ENCODE results near the gene SLC35E4. TPM values are rescaled to one million over a fixed set of nuclear protein-coding genes. Genes with fewer than 3 reads are reported as not detected.
"Not testable (repeated sequence)": the region's sequence is repeated elsewhere in the genome, so short reads cannot be mapped to it uniquely, and the experiment has no call there.

SLC35E4 gene, protein sequence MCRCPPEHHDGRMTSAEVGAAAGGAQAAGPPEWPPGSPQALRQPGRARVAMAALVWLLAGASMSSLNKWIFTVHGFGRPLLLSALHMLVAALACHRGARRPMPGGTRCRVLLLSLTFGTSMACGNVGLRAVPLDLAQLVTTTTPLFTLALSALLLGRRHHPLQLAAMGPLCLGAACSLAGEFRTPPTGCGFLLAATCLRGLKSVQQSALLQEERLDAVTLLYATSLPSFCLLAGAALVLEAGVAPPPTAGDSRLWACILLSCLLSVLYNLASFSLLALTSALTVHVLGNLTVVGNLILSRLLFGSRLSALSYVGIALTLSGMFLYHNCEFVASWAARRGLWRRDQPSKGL
- 4.1 to 4.3 TPM (median 4.1 TPM) in 3 replicates for total RNA-seq

DNA sequence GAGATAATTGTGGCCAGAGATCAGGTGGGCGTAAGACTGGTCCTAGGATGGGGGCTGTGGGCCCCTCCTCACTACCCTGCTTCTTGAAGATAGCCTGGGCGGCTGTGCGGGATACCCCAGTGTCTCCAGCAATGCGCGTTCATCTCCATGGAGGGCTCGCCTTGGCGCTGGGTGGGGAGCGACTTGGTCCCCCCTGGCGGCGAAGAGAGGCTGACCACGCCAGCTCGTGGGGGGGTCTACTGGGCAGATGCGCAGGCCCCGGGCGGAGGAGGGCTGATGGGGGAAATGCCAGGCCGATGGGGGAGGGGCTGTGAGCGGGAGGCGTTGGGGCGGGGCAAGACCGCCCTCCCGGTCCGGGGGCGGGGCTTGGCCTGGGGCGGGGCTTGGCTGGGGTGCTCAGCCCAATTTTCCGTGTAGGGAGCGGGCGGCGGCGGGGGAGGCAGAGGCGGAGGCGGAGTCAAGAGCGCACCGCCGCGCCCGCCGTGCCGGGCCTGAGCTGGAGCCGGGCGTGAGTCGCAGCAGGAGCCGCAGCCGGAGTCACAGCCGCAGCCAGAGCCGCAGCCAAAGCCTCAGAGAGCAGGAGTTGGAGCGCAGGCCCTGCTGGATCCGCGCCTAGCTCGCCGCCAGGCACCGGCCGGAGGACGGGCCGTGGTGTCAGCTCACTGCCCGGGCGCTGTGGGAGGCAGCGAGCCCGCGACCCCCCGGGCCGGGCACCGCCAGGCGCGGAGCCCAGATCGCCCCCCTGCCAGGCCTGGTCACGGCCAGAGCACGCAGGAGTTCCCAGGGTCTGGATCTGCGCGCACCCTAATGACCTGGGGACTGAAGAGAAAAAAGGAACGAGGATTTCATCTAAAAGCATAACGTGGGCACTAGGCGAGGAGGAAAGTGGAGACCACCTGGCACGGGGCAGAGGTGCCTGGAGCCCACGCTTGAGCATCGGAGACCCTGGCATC, at the start of gene SLC35E4:
SLC35E4 (plus strand) TSS at position 509 of the 953 bp plus-strand sequence. CDS start 670 bp downstream, outside the sequence.
- Mint-ChIP-seq H3K4me3 (peak within 1 kb of the TSS; percentile 74), H3K27me3 (ENCODE audit: low read depth) (no peaks in the 10 kb centered on the region), H3K27ac (peak within 1 kb of the TSS; percentile 89), H3K36me3 (peaks cover 2% of the 10 kb centered on the region), H3K4me1 (peaks cover 8% of the 10 kb centered on the region), H3K9me3 (no peaks in the 10 kb centered on the region)
- TF ChIP-seq, protein P1, sequence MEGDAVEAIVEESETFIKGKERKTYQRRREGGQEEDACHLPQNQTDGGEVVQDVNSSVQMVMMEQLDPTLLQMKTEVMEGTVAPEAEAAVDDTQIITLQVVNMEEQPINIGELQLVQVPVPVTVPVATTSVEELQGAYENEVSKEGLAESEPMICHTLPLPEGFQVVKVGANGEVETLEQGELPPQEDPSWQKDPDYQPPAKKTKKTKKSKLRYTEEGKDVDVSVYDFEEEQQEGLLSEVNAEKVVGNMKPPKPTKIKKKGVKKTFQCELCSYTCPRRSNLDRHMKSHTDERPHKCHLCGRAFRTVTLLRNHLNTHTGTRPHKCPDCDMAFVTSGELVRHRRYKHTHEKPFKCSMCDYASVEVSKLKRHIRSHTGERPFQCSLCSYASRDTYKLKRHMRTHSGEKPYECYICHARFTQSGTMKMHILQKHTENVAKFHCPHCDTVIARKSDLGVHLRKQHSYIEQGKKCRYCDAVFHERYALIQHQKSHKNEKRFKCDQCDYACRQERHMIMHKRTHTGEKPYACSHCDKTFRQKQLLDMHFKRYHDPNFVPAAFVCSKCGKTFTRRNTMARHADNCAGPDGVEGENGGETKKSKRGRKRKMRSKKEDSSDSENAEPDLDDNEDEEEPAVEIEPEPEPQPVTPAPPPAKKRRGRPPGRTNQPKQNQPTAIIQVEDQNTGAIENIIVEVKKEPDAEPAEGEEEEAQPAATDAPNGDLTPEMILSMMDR (IDR thresholded peaks at IDR 0.05; ENCODE audit: unreplicated experiment): no peak
- DNase-seq (ENCODE audit: low spot score in 2 of 2, unreplicated experiment in 2 of 2): peak; percentile 85 to 93

DNA sequence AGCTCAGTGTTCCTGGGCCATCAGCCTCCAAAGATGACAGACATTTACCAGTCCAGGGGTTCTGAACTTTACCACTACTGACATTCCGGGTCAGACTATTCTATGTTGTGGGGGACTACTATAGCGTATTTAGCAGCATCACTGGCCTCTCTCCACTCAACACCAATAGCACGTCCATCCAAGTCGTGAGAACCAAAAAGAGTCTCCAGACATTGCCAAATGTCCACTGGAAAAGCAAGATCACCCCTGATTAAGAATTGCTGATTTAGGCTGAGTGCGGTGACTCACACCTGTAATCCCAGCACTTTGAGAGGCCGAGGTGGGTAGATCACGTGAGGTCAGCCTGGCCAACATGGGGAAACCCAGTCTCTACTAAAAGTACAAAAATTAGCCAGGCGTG, 49.2 kb upstream of the SLC35E4 start:
- H3K27ac Mint-ChIP-seq: no peak overlapping the region
- H3K36me3 Mint-ChIP-seq: peaks cover 18% of the 10 kb centered on the region
- DNase-seq (ENCODE audit: low spot score in 2 of 2, unreplicated experiment in 2 of 2): no peak
- H3K4me3 Mint-ChIP-seq: no peak overlapping the region
- no peaks in the 10 kb centered on the region for H3K27me3 Mint-ChIP-seq (ENCODE audit: low read depth)
- TF ChIP-seq, protein P1 (IDR thresholded peaks at IDR 0.05; ENCODE audit: unreplicated experiment): no peak
- H3K4me1 Mint-ChIP-seq: peaks cover 2% of the 10 kb centered on the region
- no peaks in the 10 kb centered on the region for H3K9me3 Mint-ChIP-seq

DNA sequence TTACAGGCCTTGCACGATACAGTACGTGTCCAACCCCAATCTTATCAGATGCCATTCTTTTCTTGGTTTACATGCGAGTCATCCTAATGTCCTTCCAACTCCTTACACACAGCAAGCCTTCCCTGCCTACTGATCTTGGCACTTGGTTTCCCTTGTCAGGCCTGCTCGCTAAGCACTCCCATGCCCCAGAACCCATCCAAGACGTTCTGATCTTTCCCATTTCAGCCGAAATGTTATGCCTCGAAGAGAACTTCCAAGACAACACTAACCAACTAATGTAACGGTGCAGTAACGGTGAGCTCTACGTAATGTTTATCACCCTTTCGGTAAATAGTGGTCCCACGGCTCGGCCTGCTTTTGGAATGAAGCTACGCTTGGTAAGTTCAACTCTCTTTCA, 44.4 kb upstream of the SLC35E4 start:
- no peaks in the 10 kb centered on the region for H3K9me3 Mint-ChIP-seq
- peaks cover 2% of the 10 kb centered on the region for H3K4me1 Mint-ChIP-seq
- H3K27ac Mint-ChIP-seq: no peak overlapping the region
- no peak for DNase-seq (ENCODE audit: low spot score in 2 of 2, unreplicated experiment in 2 of 2)
- TF ChIP-seq, protein P1 (IDR thresholded peaks at IDR 0.05; ENCODE audit: unreplicated experiment): no peak
- peaks cover 10% of the 10 kb centered on the region for H3K36me3 Mint-ChIP-seq
- H3K4me3 Mint-ChIP-seq: no peak overlapping the region
- H3K27me3 Mint-ChIP-seq (ENCODE audit: low read depth): peaks cover 22% of the 10 kb centered on the region

DNA sequence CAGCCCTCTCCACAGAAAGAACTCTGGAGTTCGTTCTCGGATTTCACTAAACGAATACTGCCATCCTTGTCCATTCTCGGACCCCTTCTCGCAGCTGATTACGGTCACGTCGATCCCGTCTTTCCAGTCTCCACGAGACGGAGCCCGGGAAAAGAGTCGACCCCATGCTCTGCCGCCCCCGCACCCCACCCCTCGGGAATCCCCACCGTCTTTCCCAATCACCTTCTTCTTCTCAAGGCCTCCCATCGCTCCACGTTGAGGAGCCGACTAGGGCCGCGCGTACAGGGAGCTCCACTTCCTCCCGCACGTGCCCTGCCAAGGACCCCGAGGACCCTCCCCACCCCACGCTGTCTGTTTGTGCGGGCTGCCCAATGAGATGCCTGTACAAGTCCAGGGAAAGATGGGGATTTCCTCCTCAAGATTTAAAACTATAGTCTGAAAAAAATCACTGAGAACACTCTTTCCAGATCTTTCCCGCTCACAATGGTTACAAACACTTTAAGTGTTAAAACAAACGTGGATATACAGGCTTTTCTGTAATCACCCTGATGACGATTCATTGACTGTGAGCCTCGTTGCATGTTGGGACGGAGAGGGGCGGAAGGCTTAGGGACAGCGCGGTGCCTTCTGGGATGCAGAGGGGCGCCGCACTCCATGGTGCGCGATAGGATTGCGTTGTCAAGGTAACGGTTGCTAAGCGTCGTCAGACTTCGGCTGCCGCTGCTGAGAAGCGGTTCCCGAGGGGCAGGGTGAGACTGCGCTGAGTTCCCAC, 43.8 kb upstream of the SLC35E4 start, which contains the start of gene PES1:
PES1 (minus strand) TSS at position 323 of the 772 bp plus-strand sequence; CDS start at position 246, 77 bp downstream.
- Mint-ChIP-seq H3K9me3 (no peaks in the 10 kb centered on the region), H3K36me3 (peaks cover 6% of the 10 kb centered on the region), H3K27ac (no peak within 1 kb of the TSS), H3K4me1 (peaks cover 2% of the 10 kb centered on the region), H3K27me3 (ENCODE audit: low read depth) (peaks cover 22% of the 10 kb centered on the region), H3K4me3 (no peak within 1 kb of the TSS)
- TF ChIP-seq, protein P1 (IDR thresholded peaks at IDR 0.05; ENCODE audit: unreplicated experiment): no peak
- peak; percentile 90 to 92 for DNase-seq (ENCODE audit: low spot score in 2 of 2, unreplicated experiment in 2 of 2)

DNA sequence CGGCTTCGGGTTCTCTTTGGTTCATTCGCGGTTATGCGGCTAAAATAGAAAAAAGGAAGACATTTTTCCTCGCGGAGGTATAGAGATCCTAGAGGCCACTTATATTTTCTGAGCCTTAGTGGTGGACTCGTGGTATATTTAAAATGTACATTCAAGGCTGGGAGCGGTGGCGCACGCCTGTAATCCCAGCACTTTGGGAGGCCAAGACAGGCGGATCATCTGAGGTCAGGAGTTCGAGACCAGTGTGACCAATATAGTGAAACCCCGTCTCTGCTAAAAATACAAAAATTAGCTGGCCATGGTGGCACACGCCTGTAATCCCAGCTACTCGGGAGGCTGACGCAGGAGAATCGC, 43.2 kb upstream of the SLC35E4 start:
- H3K27me3 Mint-ChIP-seq (ENCODE audit: low read depth): peaks cover 22% of the 10 kb centered on the region
- DNase-seq (ENCODE audit: low spot score in 2 of 2, unreplicated experiment in 2 of 2); H3K4me1 Mint-ChIP-seq; H3K27ac Mint-ChIP-seq; H3K9me3 Mint-ChIP-seq; H3K36me3 Mint-ChIP-seq; H3K4me3 Mint-ChIP-seq: not testable (repeated sequence)
